Measurements from ENCODE around the gene SAMD11. TPM values are rescaled to one million over a fixed set of nuclear protein-coding genes. Genes with fewer than 3 reads are reported as not detected.

SAMD11 gene
- total RNA-seq, 1 experiment from 2014 or later = 11.5 TPM

DNA sequence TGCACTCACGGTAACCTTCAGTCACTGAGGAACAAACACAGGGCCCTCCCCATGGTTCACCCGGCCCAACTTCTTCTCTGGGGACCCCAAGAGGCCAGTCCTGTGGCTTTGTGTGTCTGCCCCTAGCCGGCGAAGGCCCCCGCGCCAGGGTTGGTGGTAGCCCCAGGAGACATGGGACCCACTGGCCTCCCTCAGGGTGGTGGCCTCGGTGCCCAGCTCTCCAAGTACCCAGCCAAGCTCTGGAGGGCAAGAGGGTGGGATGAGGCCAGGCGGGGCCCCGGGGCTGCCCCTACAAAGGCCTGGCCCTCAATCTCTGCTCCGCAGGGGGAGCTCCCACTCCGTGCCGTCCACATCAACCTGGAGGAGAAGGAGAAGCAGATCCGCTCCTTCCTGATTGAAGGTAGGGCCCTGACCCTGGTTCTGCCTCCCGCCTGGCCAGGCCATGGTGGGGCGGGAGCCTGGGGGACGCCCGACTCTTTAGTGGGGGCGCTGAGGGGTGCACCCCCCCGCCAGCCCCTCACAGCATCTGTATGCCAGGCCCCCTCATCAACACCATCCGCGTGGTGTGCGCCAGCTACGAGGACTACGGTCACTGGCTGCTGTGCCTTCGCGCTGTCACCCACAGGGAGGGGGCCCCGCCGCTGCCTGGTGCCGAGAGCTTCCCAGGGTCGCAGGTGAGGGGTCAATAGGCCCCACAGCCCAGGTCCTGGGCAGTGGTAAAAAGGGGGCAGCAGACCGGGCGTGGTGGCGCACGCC is 48.2 kb downstream of the SAMD11 start:
- ATAC-seq (no peak), DNase-seq (ENCODE audit: low read depth, low spot score) (no peak)
- no peak overlapping the region for H3K9ac ChIP-seq (ENCODE audit: low read length)
- no TSS peak for BruUV-seq (replicated peaks)
- H3K36me3 ChIP-seq (ENCODE audit: control insufficient read depth in 1 of 2, insufficient read depth in 2 of 2, low read length in 2 of 2) = no peaks in the 10 kb centered on the region
- H3K4me3 ChIP-seq (replicated peaks in 1 of 2; ENCODE audit: low read depth in 1 of 2, low read length in 2 of 2) = no peak overlapping the region
- no peak overlapping the region for H2AFZ ChIP-seq (ENCODE audit: low read depth, low read length, poor library complexity, severe bottlenecking)
- no peaks in the 10 kb centered on the region for H3K27me3 ChIP-seq (ENCODE audit: insufficient read depth, low read length)
- ChIA-PET RAD21 (ENCODE audit: low non-redundant PET in 1 of 2, low total read pairs in 2 of 2, uncharacterized antibody in 2 of 2, unreplicated experiment in 2 of 2) (no interaction called here), CTCF (no interaction called here), POLR2A (no interaction called here)
- no peak for TF ChIP-seq EGR1 (IDR thresholded peaks at IDR 0.05; ENCODE audit: low read depth)
- TF ChIP-seq SRF (IDR thresholded peaks at IDR 0.05; ENCODE audit: low read depth) = no peak
- no peak for TF ChIP-seq EZH2phosphoT487 (IDR thresholded peaks at IDR 0.05; ENCODE audit: borderline replicate concordance)
- TF ChIP-seq, protein P1, sequence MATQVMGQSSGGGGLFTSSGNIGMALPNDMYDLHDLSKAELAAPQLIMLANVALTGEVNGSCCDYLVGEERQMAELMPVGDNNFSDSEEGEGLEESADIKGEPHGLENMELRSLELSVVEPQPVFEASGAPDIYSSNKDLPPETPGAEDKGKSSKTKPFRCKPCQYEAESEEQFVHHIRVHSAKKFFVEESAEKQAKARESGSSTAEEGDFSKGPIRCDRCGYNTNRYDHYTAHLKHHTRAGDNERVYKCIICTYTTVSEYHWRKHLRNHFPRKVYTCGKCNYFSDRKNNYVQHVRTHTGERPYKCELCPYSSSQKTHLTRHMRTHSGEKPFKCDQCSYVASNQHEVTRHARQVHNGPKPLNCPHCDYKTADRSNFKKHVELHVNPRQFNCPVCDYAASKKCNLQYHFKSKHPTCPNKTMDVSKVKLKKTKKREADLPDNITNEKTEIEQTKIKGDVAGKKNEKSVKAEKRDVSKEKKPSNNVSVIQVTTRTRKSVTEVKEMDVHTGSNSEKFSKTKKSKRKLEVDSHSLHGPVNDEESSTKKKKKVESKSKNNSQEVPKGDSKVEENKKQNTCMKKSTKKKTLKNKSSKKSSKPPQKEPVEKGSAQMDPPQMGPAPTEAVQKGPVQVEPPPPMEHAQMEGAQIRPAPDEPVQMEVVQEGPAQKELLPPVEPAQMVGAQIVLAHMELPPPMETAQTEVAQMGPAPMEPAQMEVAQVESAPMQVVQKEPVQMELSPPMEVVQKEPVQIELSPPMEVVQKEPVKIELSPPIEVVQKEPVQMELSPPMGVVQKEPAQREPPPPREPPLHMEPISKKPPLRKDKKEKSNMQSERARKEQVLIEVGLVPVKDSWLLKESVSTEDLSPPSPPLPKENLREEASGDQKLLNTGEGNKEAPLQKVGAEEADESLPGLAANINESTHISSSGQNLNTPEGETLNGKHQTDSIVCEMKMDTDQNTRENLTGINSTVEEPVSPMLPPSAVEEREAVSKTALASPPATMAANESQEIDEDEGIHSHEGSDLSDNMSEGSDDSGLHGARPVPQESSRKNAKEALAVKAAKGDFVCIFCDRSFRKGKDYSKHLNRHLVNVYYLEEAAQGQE (IDR thresholded peaks at IDR 0.05; ENCODE audit: low read depth) = no peak
- TF ChIP-seq ELF1 (IDR thresholded peaks at IDR 0.05; ENCODE audit: borderline replicate concordance, low read depth) = no peak
- no peak for TF ChIP-seq SP1 (IDR thresholded peaks at IDR 0.05; ENCODE audit: low read depth)
- no peak for TF ChIP-seq SIN3A (IDR thresholded peaks at IDR 0.05; ENCODE audit: low read depth)
- no peak for TF ChIP-seq CEBPB (IDR thresholded peaks at IDR 0.05; ENCODE audit: low read depth)
- TF ChIP-seq, protein P2, sequence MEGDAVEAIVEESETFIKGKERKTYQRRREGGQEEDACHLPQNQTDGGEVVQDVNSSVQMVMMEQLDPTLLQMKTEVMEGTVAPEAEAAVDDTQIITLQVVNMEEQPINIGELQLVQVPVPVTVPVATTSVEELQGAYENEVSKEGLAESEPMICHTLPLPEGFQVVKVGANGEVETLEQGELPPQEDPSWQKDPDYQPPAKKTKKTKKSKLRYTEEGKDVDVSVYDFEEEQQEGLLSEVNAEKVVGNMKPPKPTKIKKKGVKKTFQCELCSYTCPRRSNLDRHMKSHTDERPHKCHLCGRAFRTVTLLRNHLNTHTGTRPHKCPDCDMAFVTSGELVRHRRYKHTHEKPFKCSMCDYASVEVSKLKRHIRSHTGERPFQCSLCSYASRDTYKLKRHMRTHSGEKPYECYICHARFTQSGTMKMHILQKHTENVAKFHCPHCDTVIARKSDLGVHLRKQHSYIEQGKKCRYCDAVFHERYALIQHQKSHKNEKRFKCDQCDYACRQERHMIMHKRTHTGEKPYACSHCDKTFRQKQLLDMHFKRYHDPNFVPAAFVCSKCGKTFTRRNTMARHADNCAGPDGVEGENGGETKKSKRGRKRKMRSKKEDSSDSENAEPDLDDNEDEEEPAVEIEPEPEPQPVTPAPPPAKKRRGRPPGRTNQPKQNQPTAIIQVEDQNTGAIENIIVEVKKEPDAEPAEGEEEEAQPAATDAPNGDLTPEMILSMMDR (IDR thresholded peaks at IDR 0.05 in 2 of 3, conservative IDR thresholded peaks at IDR 0.05 in 1 of 3; ENCODE audit: borderline replicate concordance in 1 of 3, insufficient read depth in 1 of 3, low read depth in 2 of 3, low read length in 2 of 3) = no peak
- TF ChIP-seq CBX3 (IDR thresholded peaks at IDR 0.05; ENCODE audit: low read depth) = no peak
- TF ChIP-seq RAD21 (IDR thresholded peaks at IDR 0.05; ENCODE audit: low read depth) = no peak
- TF ChIP-seq, protein P3, sequence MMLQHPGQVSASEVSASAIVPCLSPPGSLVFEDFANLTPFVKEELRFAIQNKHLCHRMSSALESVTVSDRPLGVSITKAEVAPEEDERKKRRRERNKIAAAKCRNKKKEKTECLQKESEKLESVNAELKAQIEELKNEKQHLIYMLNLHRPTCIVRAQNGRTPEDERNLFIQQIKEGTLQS (IDR thresholded peaks at IDR 0.05) = no peak
- TF ChIP-seq POLR2AphosphoS5 (IDR thresholded peaks at IDR 0.05; ENCODE audit: low read depth, low read length) = no peak
- no peaks in the 10 kb centered on the region; the same call in 1 of the 2 replicates for H3K79me2 ChIP-seq (ENCODE audit: insufficient read depth, low read length)
- no peaks in the 10 kb centered on the region; a peak in 1 of 4 replicates for H3K9me3 ChIP-seq (ENCODE audit: control insufficient read depth in 1 of 2, insufficient read depth in 1 of 2, low read depth in 1 of 2, low read length in 2 of 2)
- H3K4me2 ChIP-seq (ENCODE audit: low read length) = no peak overlapping the region
- intact Hi-C loops (cut with micrococcal nuclease) = no loop called here
- no peak overlapping the region for H3K27ac ChIP-seq (ENCODE audit: low read depth, low read length)
- peaks cover 16 to 32% of the 10 kb centered on the region in 2 experiments for H3K4me1 ChIP-seq (ENCODE audit: control insufficient read depth in 1 of 2, insufficient read depth in 2 of 2, low read length in 2 of 2)
- no peaks in the 10 kb centered on the region for H4K20me1 ChIP-seq (ENCODE audit: insufficient read depth)
- H3K9me2 ChIP-seq (ENCODE audit: insufficient read depth) = no peaks in the 10 kb centered on the region
